Glutamatergic neuron (in vitro differentiated cells): ENCODE measurements around the gene MAP3K1. TPM values are rescaled to one million over a fixed set of nuclear protein-coding genes. Genes with fewer than 3 reads are reported as not detected.
A peak's percentile ranks its signal among the peaks of the same experiment; 100 is the strongest.

Experiments used
- DNase-seq: peaks from one replicate; pipeline ENCODE4 v3.0.0; 2022
- H3K27ac Mint-ChIP-seq: one replicate; pipeline ENCODE4 v1.8.0; 2020; ENCODE audit warnings: mild to moderate bottlenecking, mixed read lengths, inconsistent platforms; ENCODE audit not compliant: unreplicated experiment
- H3K27me3 Mint-ChIP-seq: one replicate; pipeline ENCODE4 v1.8.0; 2020; ENCODE audit warnings: mild to moderate bottlenecking, moderate library complexity, mixed read lengths, inconsistent platforms; ENCODE audit not compliant: unreplicated experiment
- H3K36me3 Mint-ChIP-seq: one replicate; pipeline ENCODE4 v1.8.0; 2020; ENCODE audit warnings: mild to moderate bottlenecking, mixed read lengths, inconsistent platforms; ENCODE audit not compliant: unreplicated experiment
- H3K4me1 Mint-ChIP-seq: one replicate; pipeline ENCODE4 v1.8.0; 2020; ENCODE audit warnings: mild to moderate bottlenecking, low read depth, mixed read lengths, inconsistent platforms; ENCODE audit not compliant: unreplicated experiment
- H3K4me3 Mint-ChIP-seq: one replicate; pipeline ENCODE4 v1.8.0; 2020; ENCODE audit warnings: mild to moderate bottlenecking, mixed read lengths, inconsistent platforms; ENCODE audit not compliant: unreplicated experiment
- H3K9me3 Mint-ChIP-seq: one replicate; pipeline ENCODE4 v1.8.0; 2020; ENCODE audit warnings: mild to moderate bottlenecking, moderate library complexity, mixed read lengths, inconsistent platforms; ENCODE audit not compliant: unreplicated experiment
- total RNA-seq: library from RNA; stranded (reverse); fragmentation: NEBNext Ultra II Directional; extraction: Animal tissue kit (Norgen Biotek cat#: 25700); gene quantifications from one replicate; pipeline ENCODE4 v1.2.1, GENCODE V29; 2021; ENCODE audit not compliant: unreplicated experiment
- TF ChIP-seq, protein P1 (sequence below): fragments of 200-600 bp; sonication (generic); IDR thresholded peaks from one replicate; pipeline ENCODE4 v1.5.0; 2021; ENCODE audit not compliant: partially characterized antibody, unreplicated experiment

Gene MAP3K1
- total RNA-seq, 1 donor from 2014 or later: 10.1 TPM

DNA sequence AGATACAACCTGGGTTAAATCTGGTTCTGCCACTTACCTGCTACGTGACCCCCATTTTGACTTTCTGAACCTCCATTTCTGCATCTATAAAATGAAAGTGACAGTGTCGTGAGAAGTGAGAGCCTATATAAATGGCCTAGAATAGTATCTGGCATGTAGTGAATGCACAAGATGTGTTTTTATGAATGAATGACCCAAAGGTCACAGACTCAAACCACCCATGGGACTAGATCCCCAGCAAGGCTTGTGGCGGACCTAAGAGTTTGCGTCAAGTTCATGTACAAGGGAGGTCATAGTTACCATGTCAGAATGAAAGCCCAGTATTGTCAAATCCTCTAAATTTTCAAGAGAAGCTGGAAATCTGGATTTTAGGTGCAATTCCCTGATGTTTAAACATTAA, 82.9 kb downstream of the MAP3K1 start:
- H3K4me3 Mint-ChIP-seq: no peak overlapping the region
- no peaks in the 10 kb centered on the region for H3K9me3 Mint-ChIP-seq
- H3K36me3 Mint-ChIP-seq: no peaks in the 10 kb centered on the region
- no peaks in the 10 kb centered on the region for H3K4me1 Mint-ChIP-seq
- H3K27ac Mint-ChIP-seq: no peak overlapping the region
- no peak for DNase-seq
- TF ChIP-seq, protein P1, sequence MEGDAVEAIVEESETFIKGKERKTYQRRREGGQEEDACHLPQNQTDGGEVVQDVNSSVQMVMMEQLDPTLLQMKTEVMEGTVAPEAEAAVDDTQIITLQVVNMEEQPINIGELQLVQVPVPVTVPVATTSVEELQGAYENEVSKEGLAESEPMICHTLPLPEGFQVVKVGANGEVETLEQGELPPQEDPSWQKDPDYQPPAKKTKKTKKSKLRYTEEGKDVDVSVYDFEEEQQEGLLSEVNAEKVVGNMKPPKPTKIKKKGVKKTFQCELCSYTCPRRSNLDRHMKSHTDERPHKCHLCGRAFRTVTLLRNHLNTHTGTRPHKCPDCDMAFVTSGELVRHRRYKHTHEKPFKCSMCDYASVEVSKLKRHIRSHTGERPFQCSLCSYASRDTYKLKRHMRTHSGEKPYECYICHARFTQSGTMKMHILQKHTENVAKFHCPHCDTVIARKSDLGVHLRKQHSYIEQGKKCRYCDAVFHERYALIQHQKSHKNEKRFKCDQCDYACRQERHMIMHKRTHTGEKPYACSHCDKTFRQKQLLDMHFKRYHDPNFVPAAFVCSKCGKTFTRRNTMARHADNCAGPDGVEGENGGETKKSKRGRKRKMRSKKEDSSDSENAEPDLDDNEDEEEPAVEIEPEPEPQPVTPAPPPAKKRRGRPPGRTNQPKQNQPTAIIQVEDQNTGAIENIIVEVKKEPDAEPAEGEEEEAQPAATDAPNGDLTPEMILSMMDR: no peak
- H3K27me3 Mint-ChIP-seq: no peaks in the 10 kb centered on the region

DNA sequence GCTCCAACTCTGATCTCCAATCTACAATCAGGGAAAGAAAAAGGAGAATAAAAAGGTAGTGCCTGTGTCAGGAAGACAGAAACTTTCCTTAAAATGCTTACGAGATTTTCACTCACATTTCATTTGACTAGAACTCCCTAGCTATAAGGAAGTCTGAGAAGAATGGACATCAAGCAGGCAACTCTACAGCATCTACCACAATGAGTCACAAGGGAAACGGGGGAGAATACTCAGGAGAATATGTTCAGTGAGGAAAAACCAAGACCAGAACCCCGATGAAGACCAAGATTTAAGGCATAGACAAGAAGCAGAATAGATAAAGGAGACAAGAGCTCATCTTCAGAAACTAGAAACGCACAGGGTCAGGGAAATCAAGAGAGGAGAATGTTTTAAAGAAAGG, 85.0 kb downstream of the MAP3K1 start:
- H3K4me3 Mint-ChIP-seq: no peak overlapping the region
- H3K27me3 Mint-ChIP-seq: peaks cover 2% of the 10 kb centered on the region
- no peaks in the 10 kb centered on the region for H3K9me3 Mint-ChIP-seq
- no peak for DNase-seq
- no peaks in the 10 kb centered on the region for H3K4me1 Mint-ChIP-seq
- no peak overlapping the region for H3K27ac Mint-ChIP-seq
- no peaks in the 10 kb centered on the region for H3K36me3 Mint-ChIP-seq
- TF ChIP-seq, protein P1: no peak

DNA sequence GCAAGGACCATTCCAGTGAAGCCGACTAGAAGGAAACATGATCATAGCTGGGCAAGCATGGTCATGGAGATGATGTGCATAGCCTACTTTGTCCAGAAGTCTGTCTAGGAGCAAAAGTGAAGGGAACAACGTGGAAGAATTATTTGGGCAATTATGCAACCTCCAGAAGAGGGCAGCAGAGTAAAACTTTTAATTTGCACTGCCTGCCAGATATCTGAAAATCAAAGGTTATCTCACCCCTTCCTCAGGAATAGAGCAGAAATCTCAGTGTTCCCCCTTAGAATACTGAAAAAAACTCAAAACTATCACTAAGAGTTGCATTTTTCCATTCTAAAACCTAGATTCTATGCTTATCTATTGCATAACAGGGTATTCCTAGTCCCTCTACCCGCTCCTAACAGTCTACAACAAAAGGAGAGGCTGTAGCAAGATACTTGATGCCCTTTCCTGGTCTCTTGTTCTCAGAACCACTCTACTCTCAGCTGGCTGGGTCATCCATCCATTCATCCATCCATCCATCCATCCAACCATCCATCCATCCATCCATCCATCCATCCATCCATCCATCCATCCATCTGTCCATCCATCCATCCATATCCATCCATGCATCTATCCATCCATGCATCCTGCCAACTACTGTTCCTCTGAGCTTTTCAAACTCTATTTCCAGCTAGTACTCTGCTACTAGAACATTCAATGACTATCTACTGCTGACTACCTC, 85.7 kb downstream of the MAP3K1 start:
- Mint-ChIP-seq H3K36me3 (no peaks in the 10 kb centered on the region), H3K4me3 (no peak overlapping the region), H3K27ac (no peak overlapping the region), H3K9me3 (no peaks in the 10 kb centered on the region), H3K4me1 (no peaks in the 10 kb centered on the region), H3K27me3 (peaks cover 2% of the 10 kb centered on the region)
- TF ChIP-seq, protein P1: peak; percentile 64
- no peak for DNase-seq

DNA sequence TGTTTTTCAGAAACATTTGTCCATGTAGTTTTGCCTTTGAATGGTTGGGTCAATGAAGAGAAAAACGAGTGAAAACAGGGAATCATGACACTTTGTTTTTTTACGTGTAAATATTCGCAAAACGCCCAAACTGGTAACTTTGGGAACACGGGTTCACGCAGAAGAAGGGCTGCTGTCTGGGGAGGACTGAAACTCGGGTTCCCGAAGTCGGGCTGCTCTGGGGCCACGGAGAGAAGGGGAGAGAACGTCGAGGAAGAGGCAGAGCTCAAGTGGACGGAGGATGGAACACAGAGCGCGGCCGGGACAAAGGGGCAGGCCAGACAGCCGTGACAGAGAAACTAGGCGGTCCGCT, 93.6 kb downstream of the MAP3K1 start:
- DNase-seq: peak; percentile 75
- H3K9me3 Mint-ChIP-seq: peaks cover 11% of the 10 kb centered on the region
- peaks cover 9% of the 10 kb centered on the region for H3K27me3 Mint-ChIP-seq
- H3K27ac Mint-ChIP-seq: peak overlapping the region; percentile 99
- H3K4me3 Mint-ChIP-seq: peak overlapping the region; percentile 94
- H3K4me1 Mint-ChIP-seq: peaks cover 15% of the 10 kb centered on the region
- H3K36me3 Mint-ChIP-seq: no peaks in the 10 kb centered on the region
- TF ChIP-seq, protein P1: no peak
